Upper lobe of right lung (tissue), 1 donor: ENCODE results near the gene FBXW8. TPM values are rescaled to one million over a fixed set of nuclear protein-coding genes. Genes with fewer than 3 reads are reported as not detected.

Experiments used
- ATAC-seq: fragments of 200-7000 bp; cut with Tn5 transposase; one replicate; pipeline ENCODE4 v1.9.1; 2020; ENCODE audit warnings: mild to moderate bottlenecking, moderate library complexity
- DNase-seq: peaks from one replicate; pipeline ENCODE4 v3.0.0-alpha.2; 2020
- H3K27ac ChIP-seq: fragments of 200-600 bp; one replicate; pipeline ENCODE4 v1.8.0; 2022
- H3K27me3 ChIP-seq: fragments of 200-600 bp; one replicate; pipeline ENCODE4 v1.8.0; 2022; ENCODE audit warnings: mild to moderate bottlenecking
- H3K36me3 ChIP-seq: fragments of 200-600 bp; one replicate; pipeline ENCODE4 v1.8.0; 2022
- H3K4me1 ChIP-seq: fragments of 200-600 bp; one replicate; pipeline ENCODE4 v1.8.0; 2022
- H3K4me3 ChIP-seq: fragments of 200-600 bp; one replicate; pipeline ENCODE4 v1.8.0; 2022; ENCODE audit warnings: mild to moderate bottlenecking
- H3K9me3 ChIP-seq: fragments of 200-600 bp; one replicate; pipeline ENCODE4 v1.8.0; 2022
- intact Hi-C: fragments of 100-400 bp; cut with DNase I; formaldehyde crosslinking; loops from one replicate; pipeline ENCODE4 v1.11.0; 2022
- total RNA-seq: library from RNA; stranded (reverse); fragmentation: NEBNext Ultra II Directional; extraction: Animal tissue kit (Norgen Biotek cat#: 25700); gene quantifications from one replicate; pipeline ENCODE4 v1.2.1, GENCODE V29; 2021
- TF ChIP-seq, protein P1 (sequence below): fragments of 200-600 bp; IDR thresholded peaks from one replicate; pipeline ENCODE4 v1.8.0; 2022; ENCODE audit warnings: antibody characterized with exemption
- donor health status: DM: no; HTN: yes; CAD: no; lungs with severe emphysema.

The FBXW8 gene
- total RNA-seq, 1 donor from 2014 or later = 16.8 TPM

DNA sequence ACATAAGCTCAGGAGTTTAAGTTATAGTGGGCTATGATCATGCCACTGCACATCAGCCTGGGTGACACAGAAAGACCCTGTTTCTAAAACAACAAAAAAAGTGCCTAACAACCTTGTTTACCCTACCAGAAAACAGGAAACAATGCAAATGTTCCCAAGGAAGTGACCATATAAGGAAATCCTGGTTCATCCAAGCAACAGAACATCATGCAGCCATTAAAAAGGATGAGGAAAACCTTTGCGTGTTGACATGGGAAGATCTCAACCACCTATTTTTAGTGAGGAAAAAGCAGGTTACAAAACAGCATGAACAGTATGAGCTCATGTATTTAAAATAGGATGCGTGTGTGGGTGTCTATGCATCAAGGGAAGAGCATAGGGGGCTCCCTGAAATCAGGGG is 43.2 kb upstream of the FBXW8 start:
- intact Hi-C loops = no loop called here
- Histone ChIP-seq H3K4me1 (no peaks in the 10 kb centered on the region), H3K4me3 (no peak overlapping the region)

GRCh38 chr12:116870306-116870705 is 40.4 kb upstream of the FBXW8 start:
- Histone ChIP-seq H3K4me3 (no peak overlapping the region), H3K27me3 (peaks cover 13% of the 10 kb centered on the region), H3K36me3 (no peaks in the 10 kb centered on the region), H3K4me1 (no peaks in the 10 kb centered on the region), H3K9me3 (no peaks in the 10 kb centered on the region), H3K27ac (no peak overlapping the region)
- ATAC-seq (no peak), DNase-seq (no peak)
- TF ChIP-seq, protein P1, sequence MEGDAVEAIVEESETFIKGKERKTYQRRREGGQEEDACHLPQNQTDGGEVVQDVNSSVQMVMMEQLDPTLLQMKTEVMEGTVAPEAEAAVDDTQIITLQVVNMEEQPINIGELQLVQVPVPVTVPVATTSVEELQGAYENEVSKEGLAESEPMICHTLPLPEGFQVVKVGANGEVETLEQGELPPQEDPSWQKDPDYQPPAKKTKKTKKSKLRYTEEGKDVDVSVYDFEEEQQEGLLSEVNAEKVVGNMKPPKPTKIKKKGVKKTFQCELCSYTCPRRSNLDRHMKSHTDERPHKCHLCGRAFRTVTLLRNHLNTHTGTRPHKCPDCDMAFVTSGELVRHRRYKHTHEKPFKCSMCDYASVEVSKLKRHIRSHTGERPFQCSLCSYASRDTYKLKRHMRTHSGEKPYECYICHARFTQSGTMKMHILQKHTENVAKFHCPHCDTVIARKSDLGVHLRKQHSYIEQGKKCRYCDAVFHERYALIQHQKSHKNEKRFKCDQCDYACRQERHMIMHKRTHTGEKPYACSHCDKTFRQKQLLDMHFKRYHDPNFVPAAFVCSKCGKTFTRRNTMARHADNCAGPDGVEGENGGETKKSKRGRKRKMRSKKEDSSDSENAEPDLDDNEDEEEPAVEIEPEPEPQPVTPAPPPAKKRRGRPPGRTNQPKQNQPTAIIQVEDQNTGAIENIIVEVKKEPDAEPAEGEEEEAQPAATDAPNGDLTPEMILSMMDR = no peak
- intact Hi-C loops = no loop called here

More for the DNA sequence above, 43.2 kb upstream of the FBXW8 start:
- Histone ChIP-seq H3K36me3 (no peaks in the 10 kb centered on the region), H3K27me3 (peaks cover 8% of the 10 kb centered on the region), H3K9me3 (no peaks in the 10 kb centered on the region), H3K27ac (no peak overlapping the region)
- no peak for ATAC-seq
- TF ChIP-seq, protein P1 = no peak
- DNase-seq = no peak

DNA sequence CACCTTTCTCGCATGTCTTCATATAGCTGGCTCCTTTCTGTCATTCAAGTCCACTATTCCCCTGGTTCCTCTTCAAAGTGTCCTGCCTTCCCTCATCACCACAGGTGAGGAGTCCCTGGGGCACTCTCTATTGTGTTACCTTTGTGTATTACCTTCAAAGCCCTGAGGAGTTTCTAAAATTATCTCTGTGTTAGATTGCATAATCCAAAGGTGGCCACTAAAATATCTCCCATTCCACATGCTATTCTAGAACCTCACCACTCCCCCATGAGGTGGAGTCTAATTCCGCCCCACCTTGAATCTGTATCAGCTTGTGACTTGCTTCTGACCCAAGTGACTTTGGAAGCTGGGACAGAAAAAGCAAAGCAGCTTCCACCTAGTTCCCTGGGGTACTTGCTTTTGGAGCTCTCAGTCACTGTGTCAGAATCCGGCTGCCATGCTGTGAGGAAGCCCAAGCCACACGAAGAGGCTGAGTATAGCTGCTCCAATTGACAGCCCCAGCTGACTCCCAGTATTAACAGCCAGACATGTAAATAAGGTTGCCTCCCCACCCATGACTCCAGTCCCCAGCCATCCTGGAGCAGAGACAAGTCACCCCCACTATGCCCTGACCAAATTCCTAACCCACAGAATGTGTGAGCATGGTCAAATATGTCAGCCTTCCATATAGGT is 36.3 kb upstream of the FBXW8 start:
- DNase-seq (no peak), ATAC-seq (no peak)
- H3K27me3 ChIP-seq = peaks cover 49% of the 10 kb centered on the region
- H3K4me3 ChIP-seq = no peak overlapping the region
- peaks cover 12% of the 10 kb centered on the region for H3K4me1 ChIP-seq
- H3K27ac ChIP-seq = no peak overlapping the region
- H3K36me3 ChIP-seq = no peaks in the 10 kb centered on the region
- no peaks in the 10 kb centered on the region for H3K9me3 ChIP-seq
- intact Hi-C loops = no loop called here
- TF ChIP-seq, protein P1 = no peak

GRCh38 chr12:116876151-116876869 is 34.4 kb upstream of the FBXW8 start:
- ATAC-seq (no peak), DNase-seq (no peak)
- no peaks in the 10 kb centered on the region for H3K9me3 ChIP-seq
- intact Hi-C loops = no loop called here
- H3K4me3 ChIP-seq = no peak overlapping the region
- H3K36me3 ChIP-seq = no peaks in the 10 kb centered on the region
- H3K27ac ChIP-seq = no peak overlapping the region
- H3K27me3 ChIP-seq = peaks cover 65% of the 10 kb centered on the region
- TF ChIP-seq, protein P1 = no peak
- H3K4me1 ChIP-seq = peaks cover 21% of the 10 kb centered on the region

GRCh38 chr12:116878567-116879508 is 31.9 kb upstream of the FBXW8 start:
- intact Hi-C loops = no loop called here
- Histone ChIP-seq H3K9me3 (no peaks in the 10 kb centered on the region), H3K4me1 (peaks cover 29% of the 10 kb centered on the region), H3K27ac (no peak overlapping the region), H3K4me3 (peak overlapping the region; percentile 29), H3K27me3 (peaks cover 88% of the 10 kb centered on the region), H3K36me3 (no peaks in the 10 kb centered on the region)
- peak; percentile 24 for ATAC-seq
- TF ChIP-seq, protein P1 = no peak
- no peak for DNase-seq
